GM23338 (cell line): Measurements from ENCODE around the gene CEND1. TPM values are rescaled to one million over a fixed set of nuclear protein-coding genes. Genes with fewer than 3 reads are reported as not detected.

ENCODE experiments used
- ATAC-seq: fragments of 200-7000 bp; cut with Tn5 transposase; 3 replicates; pipeline ENCODE4 v1.9.1; 2020
- DNase-seq: peaks from one replicate; pipeline ENCODE4 v3.0.0-alpha.2; 2015; ENCODE audit warnings: low spot score
- H2AFZ ChIP-seq: fragments of 200-600 bp; sonication (generic); 2 replicates; pipeline ENCODE4 v1.8.0; 2016; ENCODE audit warnings: antibody characterized with exemption, mild to moderate bottlenecking, moderate library complexity
- H3F3A ChIP-seq: fragments of 200-600 bp; sonication (generic); replicated peaks from 2 replicates; pipeline ENCODE4 v1.8.0; 2017; ENCODE audit warnings: antibody characterized with exemption, mixed run types, low read depth
- H3K27ac ChIP-seq: fragments of 200-600 bp; sonication (generic); 2 replicates; pipeline ENCODE4 v1.6.1; 2016; ENCODE audit warnings: low read depth
- H3K27me3 ChIP-seq: fragments of 200-600 bp; sonication (generic); 2 replicates; pipeline ENCODE4 v1.8.0; 2016; ENCODE audit warnings: mild to moderate bottlenecking, mixed run types, moderate library complexity; ENCODE audit not compliant: insufficient read depth
- H3K36me3 ChIP-seq: fragments of 200-600 bp; sonication (generic); 2 replicates; pipeline ENCODE4 v1.8.0; 2016; ENCODE audit warnings: mild to moderate bottlenecking; ENCODE audit not compliant: insufficient read depth
- H3K4me1 ChIP-seq: fragments of 200-600 bp; sonication (generic); 2 replicates; pipeline ENCODE4 v1.8.0; 2016; ENCODE audit warnings: mild to moderate bottlenecking, moderate library complexity; ENCODE audit not compliant: insufficient read depth
- H3K4me2 ChIP-seq: fragments of 200-600 bp; sonication (generic); 2 replicates; pipeline ENCODE4 v1.7.1; 2017; ENCODE audit warnings: mixed run types
- H3K4me3 ChIP-seq: fragments of 200-600 bp; sonication (generic); 2 replicates; pipeline ENCODE4 v1.6.1; 2016; ENCODE audit warnings: mixed run types
- H3K79me2 ChIP-seq: fragments of 200-600 bp; sonication (generic); replicated peaks from 2 replicates; pipeline ENCODE4 v1.8.0; 2017; ENCODE audit warnings: mild to moderate bottlenecking; ENCODE audit not compliant: insufficient read depth
- H3K9me2 ChIP-seq: fragments of 200-600 bp; sonication (generic); 2 replicates; pipeline ENCODE4 v1.8.0; 2017; ENCODE audit not compliant: insufficient read depth
- H4K20me1 ChIP-seq: fragments of 200-600 bp; sonication (generic); replicated peaks from 2 replicates; pipeline ENCODE4 v1.8.0; 2017; ENCODE audit warnings: mild to moderate bottlenecking; ENCODE audit not compliant: insufficient read depth
- H3K27ac Mint-ChIP-seq: 2 replicates; pipeline ENCODE4 v1.8.0; 2020; ENCODE audit warnings: inconsistent platforms, mild to moderate bottlenecking, moderate library complexity, mixed read lengths
- H3K27me3 Mint-ChIP-seq: 3 replicates; pipeline ENCODE4 v1.8.0; 2022; ENCODE audit warnings: low read depth, mild to moderate bottlenecking, moderate library complexity, mixed read lengths, inconsistent platforms; ENCODE audit not compliant: insufficient read depth, poor library complexity
- H3K36me3 Mint-ChIP-seq: 3 replicates; pipeline ENCODE4 v1.8.0; 2021; ENCODE audit warnings: low read depth, mild to moderate bottlenecking, inconsistent platforms, moderate library complexity, mixed read lengths
- H3K4me1 Mint-ChIP-seq: 3 replicates; pipeline ENCODE4 v1.8.0; 2020; ENCODE audit warnings: mild to moderate bottlenecking, inconsistent platforms, mixed read lengths
- H3K4me3 Mint-ChIP-seq: 3 replicates; pipeline ENCODE4 v1.8.0; 2021; ENCODE audit warnings: moderate library complexity, mild to moderate bottlenecking, inconsistent platforms, mixed read lengths
- H3K9me3 Mint-ChIP-seq: 3 replicates; pipeline ENCODE4 v1.8.0; 2020; ENCODE audit warnings: moderate library complexity, mild to moderate bottlenecking, inconsistent platforms, mixed read lengths
- CREB1 ChIP-seq: fragments of 250-450 bp; sonication (Bioruptor Pico); IDR thresholded peaks from 2 replicates; pipeline ENCODE4 v1.5.0; 2020; ENCODE audit warnings: low read depth, mild to moderate bottlenecking, moderate library complexity
- ETS1 ChIP-seq: IDR thresholded peaks from 2 replicates; pipeline ENCODE4 v1.6.1; 2016; ENCODE audit warnings: antibody characterized with exemption
- EZH2 ChIP-seq: fragments of 200-600 bp; sonication (generic); IDR thresholded peaks from one replicate; pipeline ENCODE4 v1.8.0; 2017; ENCODE audit warnings: antibody characterized with exemption, mild to moderate bottlenecking, low read depth; ENCODE audit not compliant: unreplicated experiment
- EZH2phosphoT487 ChIP-seq: fragments of 200-600 bp; sonication (generic); IDR thresholded peaks from one replicate; pipeline ENCODE4 v1.8.1; 2018; ENCODE audit warnings: antibody characterized with exemption; ENCODE audit not compliant: unreplicated experiment
- JUNB ChIP-seq: IDR thresholded peaks from one replicate; pipeline ENCODE4 v1.6.1; 2016; ENCODE audit warnings: antibody characterized with exemption; ENCODE audit not compliant: unreplicated experiment
- NANOG ChIP-seq: IDR thresholded peaks from 2 replicates; pipeline ENCODE4 v1.6.1; 2016; ENCODE audit warnings: antibody characterized with exemption, borderline replicate concordance
- POLR2AphosphoS5 ChIP-seq: IDR thresholded peaks from 2 replicates; pipeline ENCODE4 v1.6.1; 2016; ENCODE audit warnings: antibody characterized with exemption, low read depth
- REST ChIP-seq: IDR thresholded peaks from one replicate; pipeline ENCODE4 v1.6.1; 2018; ENCODE audit warnings: antibody characterized with exemption; ENCODE audit not compliant: unreplicated experiment
- STAT1 ChIP-seq: IDR thresholded peaks from one replicate; pipeline ENCODE4 v1.6.1; 2016; ENCODE audit warnings: antibody characterized with exemption; ENCODE audit not compliant: unreplicated experiment
- ZNF114 ChIP-seq: fragments of 250-450 bp; sonication (Bioruptor Pico); IDR thresholded peaks from 2 replicates; pipeline ENCODE4 v1.5.0; 2020; ENCODE audit warnings: mild to moderate bottlenecking, moderate library complexity
- ZNF331 ChIP-seq: fragments of 250-450 bp; sonication (Bioruptor Pico); IDR thresholded peaks from 2 replicates; pipeline ENCODE4 v1.5.0; 2020; ENCODE audit warnings: low read depth, mild to moderate bottlenecking, moderate library complexity
- ZNF462 ChIP-seq: fragments of 250-450 bp; sonication (Bioruptor Pico); IDR thresholded peaks from 2 replicates; pipeline ENCODE4 v1.5.0; 2020; ENCODE audit warnings: mild to moderate bottlenecking, moderate library complexity
- polyA plus RNA-seq: library from polyadenylated mRNA; unstranded; fragments of >200 nt; fragmentation: Nextera tagmentation; extraction: Ambion mirVana; gene quantifications from 2 replicates; pipeline ENCODE4 v1.2.1, GENCODE V29; 2016
- total RNA-seq: library from RNA; depleted of rRNA; stranded (reverse); fragments of >200 nt; shearing (Covaris generic); gene quantifications from 2 replicates; pipeline ENCODE4 v1.2.3, GENCODE V29; 2014

CEND1 gene
- total and polyA plus RNA-seq, 2 experiments from 2014 or later = 4.8 to 5.5 TPM

- TF ChIP-seq ETS1 = no peak
- no peak for TF ChIP-seq NANOG
- TF ChIP-seq STAT1 = no peak
- no peak for TF ChIP-seq ZNF331
- TF ChIP-seq EZH2 = no peak
- TF ChIP-seq POLR2AphosphoS5 = no peak; the same call in none of the 2 replicates
- no peak for TF ChIP-seq JUNB
Measured at GRCh38 chr11:813456-814096, 23.7 kb upstream of the CEND1 start (continued).

GRCh38 chr11:813072-813455 lies 23.2 kb upstream of the CEND1 start:
- H3K4me1 Mint-ChIP-seq = peaks cover 18% of the 10 kb centered on the region; the same call in 2 of the 3 replicates
- H3K27ac Mint-ChIP-seq = no peak overlapping the region
- peaks cover 46% of the 10 kb centered on the region for H3F3A ChIP-seq
- peaks cover 22% of the 10 kb centered on the region for H3K36me3 ChIP-seq
- peaks cover 35% of the 10 kb centered on the region for H3K27me3 Mint-ChIP-seq
- H3K79me2 ChIP-seq = peaks cover 31% of the 10 kb centered on the region
- DNase-seq = no peak
- no peak overlapping the region for H3K4me2 ChIP-seq
- H3K4me1 ChIP-seq = peaks cover 13% of the 10 kb centered on the region
- H3K27me3 ChIP-seq = no peaks in the 10 kb centered on the region
- peak overlapping the region; percentile 94 for H3K27ac ChIP-seq
- peak overlapping the region; percentile 94; the same call in 1 of the 3 replicates for H3K4me3 Mint-ChIP-seq
- H3K36me3 Mint-ChIP-seq = peaks cover 46% of the 10 kb centered on the region
- H2AFZ ChIP-seq = no peak overlapping the region
- no peaks in the 10 kb centered on the region for H3K9me2 ChIP-seq
- no peak overlapping the region for H3K4me3 ChIP-seq
- ATAC-seq = no peak
- H3K9me3 Mint-ChIP-seq = peaks cover 5% of the 10 kb centered on the region; the same call in 1 of the 3 replicates
- peaks cover 20% of the 10 kb centered on the region for H4K20me1 ChIP-seq
- TF ChIP-seq EZH2 = no peak
- TF ChIP-seq ETS1 = no peak
- TF ChIP-seq REST = no peak
- no peak for TF ChIP-seq EZH2phosphoT487
- TF ChIP-seq ZNF331 = no peak
- TF ChIP-seq ZNF462 (CRISPR knock-in tag) = no peak
- TF ChIP-seq NANOG = no peak
- no peak for TF ChIP-seq CREB1 (CRISPR knock-in tag)
- no peak for TF ChIP-seq ZNF114 (CRISPR knock-in tag)
- TF ChIP-seq POLR2AphosphoS5 = no peak
